NCI-H446 (cell line): ENCODE data around the gene IL24.
A peak's percentile ranks its signal among the peaks of the same experiment; 100 is the strongest.

Source experiments
- DNase-seq, 2 experiments: peaks; one replicate each; lab custom pipeline; 2025; lab: John Stamatoyannopoulos, UW

The IL24 gene

GRCh38 chr1:206925106-206925736 is 28.0 kb downstream of the IL24 start:
- no peak for DNase-seq

DNA sequence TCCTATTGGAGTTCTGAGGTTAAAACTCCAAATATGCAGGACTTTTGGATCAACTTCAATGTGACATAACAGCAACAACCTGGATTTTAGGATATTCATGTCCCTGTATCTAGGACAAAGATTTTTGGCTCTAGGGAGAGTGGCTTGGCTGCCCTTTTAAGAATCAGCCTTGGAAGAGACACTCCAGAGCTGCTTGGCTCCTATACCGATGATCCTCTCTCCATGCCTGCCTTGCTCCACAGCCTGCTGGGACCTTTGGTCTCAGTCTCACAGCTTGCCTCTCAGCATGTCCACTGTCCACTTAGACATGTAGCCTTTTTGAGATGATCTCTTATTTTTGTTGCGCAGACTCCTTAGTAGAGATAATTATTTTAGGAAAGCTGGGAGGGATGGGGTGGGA is 29.0 kb downstream of the IL24 start:
- no peak for DNase-seq

DNA sequence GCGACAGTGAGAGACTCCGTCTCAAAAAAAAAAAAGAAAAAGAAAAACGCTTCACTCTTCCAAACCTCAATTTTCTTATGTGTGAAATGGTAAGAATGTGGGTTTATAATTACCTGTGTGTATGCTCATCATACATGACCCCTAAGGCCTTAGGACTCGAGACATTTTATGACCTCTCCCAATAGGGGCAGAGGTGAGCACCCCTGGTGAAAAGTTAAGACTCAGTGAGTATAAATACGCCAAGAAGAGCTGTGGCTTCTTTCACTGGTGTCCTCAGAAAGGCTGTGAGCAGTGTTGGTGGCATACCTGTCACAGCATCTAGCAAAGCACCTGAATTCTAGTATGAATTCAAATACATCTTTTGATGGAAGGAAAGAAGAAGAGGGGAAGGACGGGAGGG is 32.3 kb downstream of the IL24 start:
- DNase-seq: no peak

- DNase-seq: no peak
Observed at GRCh38 chr1:206930210-206930798, 33.1 kb downstream of the IL24 start.

DNA sequence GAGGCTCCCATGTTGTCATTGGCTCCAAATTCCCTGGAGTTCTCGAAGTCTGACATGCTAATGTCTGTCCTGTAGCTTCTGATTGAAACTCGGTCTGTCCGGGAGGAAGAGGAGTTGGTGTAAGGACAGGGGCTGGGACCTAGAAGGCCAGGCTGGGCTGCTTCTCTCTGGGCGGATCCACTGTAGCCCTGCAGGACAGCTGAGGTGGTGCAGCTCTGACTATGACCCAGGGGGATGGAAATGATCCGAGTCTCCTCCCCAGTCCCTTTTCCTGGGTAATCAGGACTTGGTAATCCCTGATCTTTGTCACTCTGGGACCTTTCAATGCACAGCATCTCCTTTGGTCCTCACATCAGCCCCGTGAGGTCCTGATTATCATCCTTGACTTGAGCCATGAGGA is 34.5 kb downstream of the IL24 start:
- DNase-seq: no peak

DNA sequence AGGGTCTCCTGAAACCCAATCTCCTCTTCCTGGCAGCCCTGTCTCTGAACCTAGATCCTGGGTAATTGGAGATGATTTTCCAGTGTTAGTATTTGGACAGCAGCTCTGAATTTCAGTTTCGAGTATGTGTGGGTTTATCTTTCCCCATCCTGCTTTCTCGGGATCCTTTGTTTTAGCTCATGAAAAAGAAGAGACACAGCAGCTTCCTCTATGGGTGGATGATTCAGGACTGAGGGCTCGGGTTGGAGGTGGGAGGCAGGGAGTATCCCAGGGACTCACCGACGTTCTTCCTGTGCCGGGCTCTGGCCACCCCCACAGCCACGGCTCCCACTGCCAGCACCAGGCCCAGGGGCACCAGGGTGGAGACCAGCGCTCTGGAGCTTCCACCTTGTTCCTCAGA is 34.9 kb downstream of the IL24 start:
- no peak for DNase-seq

- peak in 1 of 2 experiments; percentile 21 for DNase-seq
Observed at GRCh38 chr1:206933333-206933945, 36.2 kb downstream of the IL24 start.

DNA sequence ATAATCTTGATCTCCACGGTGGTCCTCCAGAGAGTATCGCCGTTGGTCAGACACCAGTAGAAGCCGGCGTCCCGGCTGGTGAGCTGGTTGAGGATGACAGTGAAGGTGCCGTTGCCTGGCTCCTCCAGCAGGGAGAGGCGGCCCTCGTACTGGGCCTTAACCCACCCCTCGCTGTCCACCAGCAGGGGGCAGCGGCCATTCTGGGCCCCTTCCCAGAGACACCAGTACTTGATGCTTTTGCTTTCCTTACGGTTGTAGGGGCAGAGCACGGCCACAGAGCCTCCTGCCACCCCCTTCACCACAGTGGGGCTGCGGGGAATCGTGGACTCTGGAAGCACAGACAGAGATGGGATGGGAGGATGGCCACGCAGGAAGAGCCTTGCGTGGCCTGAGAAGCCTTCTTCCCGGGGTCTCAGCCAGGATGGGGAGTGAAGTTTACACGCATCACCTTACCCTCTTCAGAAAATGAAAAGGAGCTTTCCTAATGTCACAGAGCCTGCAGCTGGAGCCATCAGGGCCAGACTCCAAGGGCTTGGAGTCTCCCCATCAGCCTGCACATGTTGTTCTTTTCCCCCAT is 38.3 kb downstream of the IL24 start:
- no peak for DNase-seq

- DNase-seq: no peak
Observed at GRCh38 chr1:206937425-206937824, 40.2 kb downstream of the IL24 start.

DNA sequence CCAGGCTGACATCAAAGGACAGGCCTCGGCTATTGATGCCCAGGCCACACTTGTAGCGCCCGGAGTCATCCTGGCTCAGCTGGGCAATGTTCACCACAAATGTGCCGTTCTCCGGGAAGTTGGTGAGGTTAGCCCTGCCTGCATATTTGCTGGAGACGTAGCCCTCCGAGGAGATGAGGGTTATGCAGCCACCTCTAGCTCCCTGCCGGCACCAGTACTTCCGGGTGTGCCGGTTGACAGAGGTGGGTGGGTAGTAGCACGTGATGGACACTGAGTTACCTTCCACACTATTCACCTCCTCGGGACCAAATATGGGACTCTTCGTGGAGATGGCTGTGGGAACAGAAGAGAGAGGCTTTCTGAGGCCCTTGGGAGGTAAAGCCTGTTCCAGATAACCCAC is 41.9 kb downstream of the IL24 start:
- no peak for DNase-seq

- DNase-seq: no peak
Observed at GRCh38 chr1:206939841-206940587, 42.8 kb downstream of the IL24 start.

- DNase-seq: no peak
Observed at GRCh38 chr1:206940588-206940936, 43.3 kb downstream of the IL24 start.

DNA sequence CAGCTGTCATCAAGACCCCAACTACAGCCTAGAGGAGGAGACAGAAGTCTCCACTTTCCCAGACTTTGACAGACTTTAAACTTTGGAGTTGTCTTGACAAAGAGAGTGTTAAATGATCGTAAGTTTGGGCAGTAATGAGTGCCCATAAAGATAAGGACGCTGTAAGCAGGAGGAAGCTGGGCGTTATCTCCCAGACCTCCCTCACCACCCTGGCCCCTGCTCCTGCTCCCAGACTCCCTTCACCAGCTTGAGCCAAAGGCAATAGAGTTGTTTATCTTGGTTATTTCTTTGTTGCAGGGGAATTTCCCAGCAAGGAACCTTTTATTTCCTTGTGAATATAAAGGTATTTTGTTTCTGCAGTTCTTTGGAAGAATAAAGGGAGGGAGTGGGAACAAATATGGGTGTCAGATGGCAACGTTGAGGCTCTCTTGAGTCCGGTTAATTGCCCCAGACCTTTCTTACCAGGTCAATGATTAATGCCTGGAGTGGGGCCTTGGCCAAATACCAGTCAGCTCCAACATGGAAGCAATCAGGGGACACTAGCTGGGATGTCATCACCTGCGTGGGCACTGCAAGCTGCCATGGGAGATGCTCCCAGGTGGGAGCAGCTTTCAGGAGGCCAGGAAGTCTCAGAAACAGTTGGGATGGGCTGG is 44.6 kb downstream of the IL24 start:
- no peak for DNase-seq

DNA sequence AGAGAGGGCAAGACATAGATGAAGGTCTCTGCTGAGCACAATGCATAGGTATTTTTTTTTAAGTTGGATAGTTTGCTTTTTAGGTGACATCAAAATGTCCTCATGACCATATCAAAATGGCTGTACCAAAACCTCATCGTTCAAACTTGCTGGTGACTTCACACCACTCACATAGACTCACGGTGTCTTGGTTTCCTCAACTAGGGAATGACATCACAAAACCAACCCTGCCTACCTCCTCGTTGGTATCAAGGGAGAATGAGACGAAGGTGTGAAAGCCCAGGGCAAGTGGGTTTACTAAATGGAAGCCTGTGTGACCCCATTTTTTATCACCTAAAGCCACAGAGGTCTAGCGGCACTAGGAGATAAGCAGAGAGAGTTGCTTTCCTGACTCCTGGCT is 47.5 kb downstream of the IL24 start:
- DNase-seq: no peak

DNA sequence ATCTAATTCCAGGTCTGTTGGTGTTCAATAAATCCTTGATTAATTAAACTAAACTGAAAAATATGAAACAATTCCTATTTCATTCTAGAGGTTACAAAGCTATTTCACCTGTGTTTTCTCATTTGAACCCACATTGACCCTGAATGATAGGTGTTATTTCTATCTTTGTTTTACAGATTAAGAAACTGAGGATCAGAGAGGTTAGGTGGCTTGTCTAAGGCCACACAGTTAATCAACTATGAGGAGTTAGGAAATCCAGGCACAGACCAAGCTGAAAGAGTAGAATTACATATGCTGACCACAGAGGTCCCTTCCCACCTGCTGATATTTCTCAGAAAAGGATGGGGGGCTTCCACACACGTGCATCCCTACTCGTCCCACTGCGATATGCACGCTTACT is 48.5 kb downstream of the IL24 start:
- no peak for DNase-seq

- DNase-seq: no peak
Observed at GRCh38 chr1:206946261-206946660, 49.0 kb downstream of the IL24 start, which contains the start of gene PIGR. Gene PIGR (minus strand): TSS chr1:206946466. CDS start chr1:206940531, 5,935 bp downstream.

DNA sequence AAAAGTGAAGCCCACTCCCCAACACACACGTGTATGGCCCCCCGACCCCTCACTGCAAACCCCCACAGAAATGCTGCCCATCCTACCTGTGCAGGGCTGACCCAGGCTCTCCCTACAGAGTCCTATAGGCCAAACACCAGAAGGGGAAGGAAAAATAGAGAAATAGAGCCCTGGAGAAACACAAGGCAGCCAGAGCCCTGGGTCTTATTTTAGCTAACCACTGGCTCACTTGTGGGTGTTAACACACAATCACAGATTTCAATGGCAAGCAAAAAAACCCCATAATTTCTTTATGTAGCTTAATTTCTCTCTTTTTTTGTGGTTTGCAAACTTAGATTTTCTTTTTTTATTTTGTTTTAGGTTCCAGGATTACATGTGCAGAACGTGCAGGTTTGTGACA is 50.0 kb downstream of the IL24 start:
- no peak for DNase-seq

DNA sequence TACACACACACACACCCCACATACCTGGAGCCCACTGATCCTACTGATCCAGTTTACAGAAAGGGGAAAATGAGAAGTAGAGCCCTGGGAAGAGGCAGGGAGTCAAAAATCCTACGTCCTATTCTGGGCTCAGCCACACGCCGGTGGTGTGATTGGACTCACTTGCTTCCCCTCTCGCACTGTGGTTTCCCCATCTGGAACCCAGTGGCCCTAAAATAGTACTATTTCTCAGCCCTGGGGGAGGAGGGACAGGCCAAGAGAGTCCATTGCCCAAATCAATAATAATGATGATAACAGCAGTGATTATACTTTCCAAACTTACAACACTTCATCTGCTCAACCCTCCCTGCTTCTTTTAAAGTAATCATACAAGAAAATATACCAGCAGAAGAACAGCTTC is 52.0 kb downstream of the IL24 start:
- DNase-seq: no peak

GRCh38 chr1:206949641-206950040 is 52.4 kb downstream of the IL24 start:
- DNase-seq: no peak

DNA sequence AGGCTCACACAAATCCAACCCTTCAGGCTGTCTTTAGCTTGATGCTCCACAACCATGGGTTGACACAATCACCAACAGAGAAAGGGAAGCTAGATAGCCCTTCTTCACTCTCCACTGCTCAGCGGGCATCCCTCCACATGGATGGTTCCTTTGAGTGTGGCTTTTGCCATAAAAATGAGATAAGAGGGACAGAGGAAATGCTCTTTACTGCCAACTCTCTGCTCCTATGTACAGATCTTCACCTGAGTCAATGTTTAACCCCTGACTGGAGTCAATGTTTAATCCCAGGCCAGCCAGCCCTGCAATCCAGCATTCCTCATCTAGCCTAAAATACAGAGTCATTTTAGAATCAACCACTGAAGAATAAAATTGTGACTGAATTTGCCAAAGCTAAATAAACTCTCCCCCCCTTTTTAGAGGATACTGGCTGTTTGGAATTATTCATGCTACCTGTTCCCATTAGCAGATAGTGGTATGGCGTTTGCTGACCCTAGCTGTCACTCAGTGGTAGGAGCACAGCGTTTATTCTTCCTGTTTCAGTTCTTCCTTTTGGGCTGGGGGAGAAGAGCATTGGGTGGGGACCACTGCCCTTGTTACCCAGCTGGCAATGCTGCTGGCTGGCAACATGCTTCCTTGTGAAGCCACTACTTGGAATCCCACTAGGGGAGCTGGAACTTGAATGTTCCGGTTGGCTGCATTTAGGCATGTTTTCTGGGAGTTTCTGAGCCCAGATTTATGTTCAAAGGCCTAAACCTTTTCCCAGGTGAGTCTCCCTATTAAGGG is 54.3 kb downstream of the IL24 start:
- DNase-seq: no peak

GRCh38 chr1:206952171-206952570 is 54.9 kb downstream of the IL24 start:
- no peak for DNase-seq
